ENCODE data around the gene EPHA5.
A peak's percentile ranks its signal among the peaks of the same experiment; 100 is the strongest.

Gene EPHA5

GRCh38 chr4:65623506-65623905, 46.8 kb downstream of the EPHA5 start:
- peak in 1 of 2 experiments; percentile 22 for DNase-seq

GRCh38 chr4:65617416-65617815, 52.9 kb downstream of the EPHA5 start:
- no peak for DNase-seq

GRCh38 chr4:65604515-65604914, 65.8 kb downstream of the EPHA5 start:
- no peak for DNase-seq

GRCh38 chr4:65600656-65601055, 69.6 kb downstream of the EPHA5 start:
- DNase-seq, result no peak

DNA sequence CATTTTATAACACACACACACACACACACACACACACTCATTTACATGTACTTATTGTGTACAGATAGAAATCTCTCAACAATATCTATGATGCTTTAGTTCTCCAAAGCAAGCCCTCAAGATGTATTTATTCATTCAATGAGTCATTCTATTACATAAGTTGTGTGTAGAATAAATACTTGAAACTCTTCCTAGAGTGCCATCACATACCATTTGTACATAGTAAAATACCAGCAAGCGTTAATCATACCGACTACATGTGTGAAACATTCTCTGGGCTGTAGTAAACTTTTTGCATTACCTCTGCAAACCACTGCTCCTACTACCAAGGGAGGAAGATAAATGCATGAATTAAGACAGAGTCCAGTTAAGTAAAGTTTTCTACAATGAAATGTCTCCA, 70.9 kb downstream of the EPHA5 start:
- DNase-seq, result no peak

DNA sequence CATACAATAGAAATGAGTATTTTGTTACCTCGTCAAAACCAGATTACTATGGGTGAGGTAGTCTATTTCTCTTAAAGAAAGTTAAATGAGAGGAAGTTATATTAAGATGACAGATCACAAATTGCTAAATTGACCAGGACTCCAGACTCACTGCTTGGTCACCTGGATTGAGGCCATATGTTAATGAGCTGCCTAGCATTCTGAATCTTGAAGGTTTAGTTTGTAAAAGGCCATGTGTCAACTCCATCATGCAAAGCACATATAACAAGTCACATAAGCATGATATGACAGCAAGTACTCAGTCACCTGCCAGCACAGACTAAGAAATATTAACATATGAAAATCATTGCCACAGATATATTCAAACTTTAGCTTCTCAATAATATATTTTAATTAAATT, 72.6 kb downstream of the EPHA5 start:
- DNase-seq, result no peak

GRCh38 chr4:65592089-65592488, 78.2 kb downstream of the EPHA5 start:
- no peak for DNase-seq

GRCh38 chr4:65589921-65590320, 80.4 kb downstream of the EPHA5 start:
- no peak for DNase-seq

DNA sequence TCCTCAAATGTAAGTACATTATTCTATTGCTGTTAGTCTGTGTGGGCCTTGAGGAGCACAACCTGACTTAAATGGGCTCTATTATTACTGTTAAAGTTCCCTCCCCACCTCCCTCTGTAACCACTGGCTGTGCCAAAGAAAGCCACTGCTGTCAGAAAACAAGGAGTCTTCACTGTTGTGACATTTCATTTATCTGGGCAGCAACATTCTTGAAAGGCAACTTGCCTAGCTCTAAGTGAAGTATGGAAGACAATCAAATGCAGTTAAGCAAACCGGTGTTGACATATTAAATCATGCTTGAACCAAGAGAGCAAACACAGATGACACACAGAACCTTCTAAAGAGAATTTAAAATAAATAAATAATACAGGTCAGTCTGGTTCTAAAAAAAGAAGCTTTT, 81.0 kb downstream of the EPHA5 start:
- no peak for DNase-seq

DNA sequence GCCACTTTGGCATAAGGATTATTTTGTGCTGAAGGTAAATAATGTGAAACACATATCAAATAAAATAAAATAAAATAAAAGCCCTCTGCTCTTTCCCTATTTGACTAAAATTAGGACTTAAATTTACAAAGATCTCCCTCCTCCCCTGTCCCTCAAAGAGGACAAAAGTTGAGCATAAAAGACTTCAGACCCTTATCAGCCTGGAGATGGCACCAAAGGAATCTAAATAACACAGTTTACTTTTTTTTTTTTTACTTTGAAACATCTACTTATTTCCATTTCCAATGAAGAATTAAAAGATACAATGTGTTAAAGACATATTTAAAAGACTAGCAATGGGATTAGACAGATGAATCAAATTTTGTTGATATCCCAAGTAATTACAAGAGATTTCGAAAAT, 89.7 kb downstream of the EPHA5 start:
- no peak for DNase-seq

DNA sequence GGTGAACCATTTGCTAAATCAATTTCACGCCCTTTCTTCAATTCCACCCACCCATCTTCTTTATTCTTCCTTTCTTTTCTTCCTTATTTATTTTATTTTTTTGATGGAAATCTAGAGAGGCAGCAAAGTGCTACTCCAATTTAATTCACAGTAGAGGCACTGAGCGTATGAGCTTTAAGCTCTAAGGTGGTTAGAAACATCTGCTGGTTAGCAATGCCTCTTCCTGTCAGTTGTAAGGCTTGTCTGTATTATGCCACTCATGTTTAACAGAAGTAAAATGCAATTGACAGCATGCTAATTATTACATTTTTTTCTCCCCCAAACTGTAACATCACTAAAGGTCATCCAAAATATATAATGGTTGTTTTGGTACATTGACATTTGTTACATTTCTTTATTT, 103.8 kb downstream of the EPHA5 start:
- DNase-seq, result no peak

GRCh38 chr4:65561164-65561563, 109.1 kb downstream of the EPHA5 start:
- no peak for DNase-seq

DNA sequence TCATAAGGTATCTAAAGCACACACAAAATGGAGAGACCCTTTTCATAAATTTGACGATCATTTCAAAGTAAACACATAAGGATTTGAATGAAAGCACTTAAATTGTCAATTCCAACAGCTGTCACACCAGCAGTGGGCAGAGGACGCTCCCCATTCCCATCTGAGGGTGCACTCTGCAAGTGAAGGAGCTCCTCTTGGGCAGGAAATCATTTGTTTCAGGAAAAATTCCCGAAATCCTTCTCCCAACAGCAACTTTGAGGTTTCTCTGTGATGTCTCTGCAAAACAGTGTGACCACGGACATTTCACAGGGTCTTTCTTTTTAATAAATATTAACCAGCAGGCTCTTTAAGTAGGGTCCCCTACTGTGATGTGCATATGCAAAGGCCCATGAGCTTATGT, 111.0 kb downstream of the EPHA5 start:
- DNase-seq, result no peak

DNA sequence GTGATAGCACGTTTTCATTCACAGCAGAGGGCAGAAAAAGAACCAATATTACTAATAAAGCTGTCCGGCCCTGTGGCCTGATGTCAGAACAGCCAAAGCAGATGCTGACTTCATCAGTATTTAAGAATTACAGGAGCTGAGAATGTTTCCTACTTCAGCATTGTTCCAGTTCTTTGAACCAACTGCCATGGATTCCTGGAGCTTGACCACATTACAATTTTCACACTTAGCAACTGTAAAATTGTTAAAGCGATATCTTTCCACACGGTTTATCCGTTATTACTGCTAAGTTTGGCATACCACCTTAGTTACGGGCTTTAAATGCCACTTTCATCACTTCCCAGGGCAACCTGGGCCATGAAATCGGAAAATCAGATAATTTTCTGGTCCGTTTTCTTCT, 118.2 kb downstream of the EPHA5 start:
- no peak for DNase-seq

- DNase-seq, result no peak
These were observed 119.8 kb downstream of the EPHA5 start for GRCh38 chr4:65550500-65550899.

DNA sequence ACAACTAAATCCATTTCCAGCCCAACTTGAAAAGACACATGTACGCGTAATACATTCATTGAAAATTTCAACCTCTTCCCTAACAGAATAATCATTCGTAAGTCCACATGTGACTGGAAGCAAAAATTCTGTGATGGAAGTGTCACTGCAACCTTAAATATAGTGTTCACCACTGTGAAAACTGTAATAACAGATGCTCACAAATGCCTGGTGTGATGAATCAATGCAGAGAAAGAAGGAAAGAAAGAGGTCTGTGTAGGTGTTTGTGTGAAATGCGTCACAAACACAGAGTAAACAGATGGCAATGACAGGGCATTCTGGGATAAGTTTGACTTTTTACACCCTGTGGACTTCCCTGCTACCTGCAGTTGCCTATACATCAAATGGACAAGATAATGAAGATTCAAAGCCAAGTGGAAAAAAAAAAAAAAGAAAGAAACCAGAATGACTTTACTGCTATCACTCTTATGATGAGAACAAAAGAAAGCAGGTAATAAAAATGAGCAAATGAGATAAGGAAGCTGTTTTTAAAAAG, 123.3 kb downstream of the EPHA5 start:
- no peak for DNase-seq

DNA sequence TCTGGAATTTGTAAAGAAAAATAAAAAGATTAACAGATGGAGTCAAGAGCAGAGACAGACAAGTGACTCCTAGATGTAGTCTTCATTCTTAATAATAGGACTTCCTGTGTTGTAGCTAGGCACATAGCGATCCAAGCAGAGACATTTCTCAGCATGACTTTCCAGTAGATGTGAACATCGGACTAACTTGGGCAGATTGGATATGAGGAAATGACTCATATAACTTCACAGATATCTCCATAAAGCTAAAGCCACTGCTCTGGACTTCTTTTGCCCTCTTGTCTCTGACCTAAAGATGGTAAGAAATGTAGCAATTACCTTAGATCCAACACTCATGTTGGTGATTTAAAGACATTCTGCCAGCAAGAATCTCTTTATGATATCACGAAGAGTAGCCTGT, 131.7 kb downstream of the EPHA5 start:
- peak in 1 of 2 experiments; percentile 4 for DNase-seq

DNA sequence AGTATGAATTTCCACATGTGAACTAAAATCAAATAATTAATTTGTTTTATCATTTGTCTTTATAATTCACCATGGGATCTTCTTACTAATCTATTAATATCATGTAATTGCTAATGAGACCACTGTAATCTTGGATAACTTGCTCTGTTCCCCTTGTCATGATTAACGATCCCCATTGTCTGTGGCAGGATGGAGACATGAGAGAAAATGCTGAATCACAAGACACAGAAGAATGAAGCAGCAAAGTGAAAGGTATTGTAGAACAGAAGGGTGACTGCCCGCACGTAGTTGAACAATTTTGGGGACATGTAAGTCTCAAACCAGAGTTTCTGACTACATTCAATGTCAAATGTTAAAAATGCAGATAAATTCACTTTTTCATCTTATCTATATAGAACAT, 135.2 kb downstream of the EPHA5 start:
- no peak for DNase-seq

GRCh38 chr4:65521666-65522065, 148.6 kb downstream of the EPHA5 start:
- DNase-seq, result no peak

DNA sequence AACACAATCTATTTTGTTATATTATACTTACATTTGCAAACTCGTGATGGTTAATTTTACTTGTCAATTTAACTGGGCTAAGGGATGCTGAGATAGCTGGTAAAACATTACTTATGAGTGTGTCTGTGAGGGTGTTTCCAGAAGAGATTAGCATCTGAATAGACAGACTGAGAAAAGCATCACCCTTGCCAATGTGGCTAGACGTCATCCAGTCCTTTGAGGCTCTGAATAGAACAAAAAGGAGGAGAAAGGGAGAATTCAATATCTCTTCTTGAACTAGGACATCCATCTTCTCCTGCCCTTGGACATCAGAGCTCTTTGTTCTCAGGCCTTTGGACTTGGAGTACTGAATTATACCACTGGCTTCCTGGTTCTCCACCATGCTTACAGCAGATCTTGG, 154.6 kb downstream of the EPHA5 start:
- no peak for DNase-seq

GRCh38 chr4:65510976-65511375, 159.3 kb downstream of the EPHA5 start:
- DNase-seq, result peak in 1 of 2 experiments; percentile 7

DNA sequence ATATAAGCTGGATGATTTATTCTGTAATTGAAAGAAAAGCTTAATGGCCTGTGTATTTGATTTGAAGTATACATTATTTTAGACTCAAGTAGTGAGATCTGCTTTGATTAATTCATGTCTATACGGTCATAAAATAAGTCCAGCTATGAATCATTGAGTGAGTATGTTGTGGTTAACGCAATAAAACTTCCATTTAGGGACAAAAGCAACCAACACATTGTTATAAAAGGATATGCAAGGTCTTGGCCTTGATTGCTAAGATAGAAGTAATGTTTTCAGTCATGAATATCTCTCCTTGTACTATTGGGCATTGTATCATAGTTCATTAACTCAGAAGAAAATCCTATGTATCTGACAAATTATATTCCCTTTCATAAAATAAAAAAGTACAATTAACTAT, 162.1 kb downstream of the EPHA5 start:
- peak in 1 of 2 experiments; percentile 33 for DNase-seq

- DNase-seq, result peak in 1 of 2 experiments; percentile 29
These were observed 168.1 kb downstream of the EPHA5 start for GRCh38 chr4:65502131-65502701.

DNA sequence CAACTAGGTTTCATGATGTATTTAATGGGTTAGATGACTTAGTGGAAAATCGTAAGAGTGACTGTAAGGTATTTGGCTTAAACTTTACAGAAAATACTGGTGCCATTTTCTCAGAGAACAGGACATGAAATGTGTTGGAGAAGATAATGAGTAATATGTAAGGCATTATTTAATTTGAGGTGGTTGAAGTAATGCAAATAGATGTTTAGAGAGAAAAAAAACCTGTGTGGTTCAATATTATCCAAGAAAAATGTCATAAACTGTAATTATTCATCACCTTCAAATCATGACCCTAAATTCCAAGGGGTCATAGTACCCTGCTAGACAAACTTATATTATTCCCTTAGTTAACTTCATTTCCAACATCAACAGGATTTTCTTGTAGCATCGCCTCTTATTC, 171.7 kb downstream of the EPHA5 start:
- DNase-seq, result no peak

DNA sequence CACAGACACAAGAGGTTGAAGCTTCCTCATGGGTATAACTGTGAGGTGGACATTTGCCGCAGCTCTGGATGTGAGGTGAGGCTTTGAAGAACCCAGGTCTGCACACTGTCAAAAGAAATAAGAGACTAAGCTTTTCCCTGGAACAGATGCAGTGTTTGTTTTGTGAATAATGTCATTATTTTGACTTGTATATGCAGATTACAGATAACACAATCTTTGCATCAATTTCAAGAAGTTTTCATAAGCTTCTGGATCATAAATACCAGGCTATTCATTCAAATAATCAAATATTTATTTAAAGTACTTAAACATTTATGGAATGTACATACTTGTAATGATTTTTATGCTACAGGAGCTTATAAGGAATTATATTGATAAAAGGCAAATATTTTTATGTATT, 174.8 kb downstream of the EPHA5 start:
- DNase-seq, result no peak

Measured in SW 1271 (cell line).